ENCODE data around the gene PLEKHG1.

Gene PLEKHG1

GRCh38 chr6:150589852-150590251 lies 9.8 kb upstream of the PLEKHG1 start:
- DNase-seq (ENCODE audit: low read depth): no peak

GRCh38 chr6:150590446-150590845 lies 9.2 kb upstream of the PLEKHG1 start:
- no peak for DNase-seq (ENCODE audit: low read depth)

- no peak for DNase-seq (ENCODE audit: low read depth)
These were observed 7.2 kb upstream of the PLEKHG1 start for GRCh38 chr6:150592377-150592995.

GRCh38 chr6:150593119-150593518 lies 6.6 kb upstream of the PLEKHG1 start:
- no peak for DNase-seq (ENCODE audit: low read depth)

GRCh38 chr6:150596439-150596838 lies 3.2 kb upstream of the PLEKHG1 start:
- DNase-seq (ENCODE audit: low read depth): no peak

- DNase-seq (ENCODE audit: low read depth): no peak
These were observed 1.3 kb upstream of the PLEKHG1 start for GRCh38 chr6:150598401-150598800.

- no peak for DNase-seq (ENCODE audit: low read depth)
These were observed 857 bp upstream of the PLEKHG1 start for GRCh38 chr6:150598858-150599198.

GRCh38 chr6:150600010-150600300 lies 270 bp downstream of the PLEKHG1 start:
- no peak for DNase-seq (ENCODE audit: low read depth)

GRCh38 chr6:150600301-150601017 lies 774 bp downstream of the PLEKHG1 start:
- peak; percentile 18 for DNase-seq (ENCODE audit: low read depth)

GRCh38 chr6:150601439-150601838 lies 1.8 kb downstream of the PLEKHG1 start:
- DNase-seq (ENCODE audit: low read depth): no peak

- DNase-seq (ENCODE audit: low read depth): no peak
These were observed 3.5 kb downstream of the PLEKHG1 start for GRCh38 chr6:150603176-150603575.

- no peak for DNase-seq (ENCODE audit: low read depth)
These were observed 4.8 kb downstream of the PLEKHG1 start for GRCh38 chr6:150604467-150604866.

- no peak for DNase-seq (ENCODE audit: low read depth)
These were observed 5.6 kb downstream of the PLEKHG1 start for GRCh38 chr6:150605333-150605732.

GRCh38 chr6:150606168-150606591 lies 6.5 kb downstream of the PLEKHG1 start:
- DNase-seq (ENCODE audit: low read depth): no peak

GRCh38 chr6:150606647-150607328 lies 7.1 kb downstream of the PLEKHG1 start:
- no peak for DNase-seq (ENCODE audit: low read depth)

GRCh38 chr6:150607329-150607650 lies 7.6 kb downstream of the PLEKHG1 start:
- no peak for DNase-seq (ENCODE audit: low read depth)

- DNase-seq (ENCODE audit: low read depth): no peak
These were observed 10.9 kb downstream of the PLEKHG1 start for GRCh38 chr6:150610584-150610983.

- no peak for DNase-seq (ENCODE audit: low read depth)
These were observed 13.6 kb downstream of the PLEKHG1 start for GRCh38 chr6:150613269-150613668.

GRCh38 chr6:150615967-150616366 lies 16.3 kb downstream of the PLEKHG1 start:
- no peak for DNase-seq (ENCODE audit: low read depth)

GRCh38 chr6:150616586-150616985 lies 16.9 kb downstream of the PLEKHG1 start:
- no peak for DNase-seq (ENCODE audit: low read depth)

- DNase-seq (ENCODE audit: low read depth): no peak
These were observed 17.4 kb downstream of the PLEKHG1 start for GRCh38 chr6:150617062-150617461.

- no peak for DNase-seq (ENCODE audit: low read depth)
These were observed 18.1 kb downstream of the PLEKHG1 start for GRCh38 chr6:150617496-150618460.

GRCh38 chr6:150619275-150619674 lies 19.6 kb downstream of the PLEKHG1 start:
- no peak for DNase-seq (ENCODE audit: low read depth)
